Thyroid gland (tissue), 4 donors: ENCODE data around the gene POLR1D.

Source experiments
- CTCF ChIP-seq, 6 experiments: fragments of 200-600 bp in 3 of 6; fragments of 450-650 bp in 3 of 6; sonication (generic) in 3 of 6; IDR thresholded peaks; one replicate each; pipeline ENCODE4 v1.5.1; 2016 to 2019; ENCODE audit warnings: antibody characterized with exemption in 6 of 6, mild to moderate bottlenecking in 2 of 6, inconsistent platforms in 1 of 6, moderate library complexity in 1 of 6
- POLR2A ChIP-seq, 2 donors: fragments of 450-650 bp; IDR thresholded peaks; one replicate each; pipeline ENCODE4 v1.6.1; 2017; ENCODE audit warnings: antibody characterized with exemption in 2 of 2, mild to moderate bottlenecking in 2 of 2, moderate library complexity in 1 of 2

GRCh38 chr13:27617881-27618321, 3.8 kb upstream of the POLR1D start:
- TF ChIP-seq CTCF (IDR thresholded peaks at IDR 0.05) (no peak), POLR2A (IDR thresholded peaks at IDR 0.05) (no peak)
